ENCODE results near the gene C16orf96. TPM values are rescaled to one million over a fixed set of nuclear protein-coding genes. Genes with fewer than 3 reads are reported as not detected.

C16orf96 gene
- total and polyA plus RNA-seq, 2 of the 8 experiments (the other 6 are each of a cell fraction or from before 2014, with no cell fraction given) = 1.0 to 1.3 TPM

GRCh38 chr16:4511441-4512082, 44.6 kb upstream of the C16orf96 start (continued):
- TF ChIP-seq RAD21 (IDR thresholded peaks at IDR 0.05 in 1 of 2, conservative IDR thresholded peaks at IDR 0.05 in 1 of 2; ENCODE audit: low read depth in 2 of 2, low read length in 2 of 2) (peak; percentile 84), KDM4A (IDR thresholded peaks at IDR 0.05; ENCODE audit: low read depth, low read length, severe bottlenecking) (no peak), CEBPB (IDR thresholded peaks at IDR 0.05; ENCODE audit: low read depth, low read length) (no peak), EZH2 (IDR thresholded peaks at IDR 0.05; ENCODE audit: low read depth, low read length, severe bottlenecking) (no peak), RXRA (IDR thresholded peaks at IDR 0.05; ENCODE audit: insufficient read depth, low read depth, low read length) (0 out of 2 replicates have a peak, but pooled peaks have one; percentile 41), MAX (IDR thresholded peaks at IDR 0.05) (peak; percentile 21; the same call in 1 of the 2 replicates), SIN3A (conservative IDR thresholded peaks at IDR 0.05 in 1 of 2, IDR thresholded peaks at IDR 0.05 in 1 of 2; ENCODE audit: low read depth in 1 of 2, low read length in 2 of 2) (peak in 1 of 2 experiments; percentile 67; a peak in 2 of 4 replicates), TBP (IDR thresholded peaks at IDR 0.05; ENCODE audit: low read depth, low read length) (no peak)

All from H1 (cell line).